Activated T-helper 1 cell treated with anti-CD3 and anti-CD28 coated beads, Interleukin-12 subunit alpha, Interleukin-12 subunit beta, Interleukin-2, Interleukin-4 antibody, amounts not matched to agents 30 ng/mL and 10 ng/mL and 1 ng/mL, durations not matched to agents 14 hours and 24 hours and 36 hours (primary cell): ENCODE data around the gene SH3GL3. TPM values are rescaled to one million over a fixed set of nuclear protein-coding genes. Genes with fewer than 3 reads are reported as not detected.

Source experiments
- DNase-seq: peaks from one replicate; pipeline ENCODE4 v3.0.0; 2021; ENCODE audit warnings: low spot score
- H3K27ac Mint-ChIP-seq: one replicate; pipeline ENCODE4 v1.8.0; 2021; ENCODE audit warnings: mild to moderate bottlenecking, mixed read lengths
- H3K27me3 Mint-ChIP-seq: one replicate; pipeline ENCODE4 v1.8.0; 2022; ENCODE audit warnings: mild to moderate bottlenecking, moderate library complexity, mixed read lengths; ENCODE audit not compliant: insufficient read depth
- H3K36me3 Mint-ChIP-seq: one replicate; pipeline ENCODE4 v1.8.0; 2021; ENCODE audit warnings: low read depth, mixed read lengths
- H3K4me1 Mint-ChIP-seq: one replicate; pipeline ENCODE4 v1.8.0; 2021; ENCODE audit warnings: low read depth, mixed read lengths
- H3K4me3 Mint-ChIP-seq: one replicate; pipeline ENCODE4 v1.8.0; 2021; ENCODE audit warnings: mild to moderate bottlenecking, moderate library complexity, mixed read lengths
- H3K9me3 Mint-ChIP-seq: one replicate; pipeline ENCODE4 v1.8.0; 2021; ENCODE audit warnings: mixed read lengths
- intact Hi-C: fragments of 100-400 bp; cut with micrococcal nuclease; formaldehyde crosslinking; loops from one replicate; pipeline ENCODE4 v1.15.1; 2024
- total RNA-seq: library from RNA; stranded (reverse); gene quantifications from 2 replicates; pipeline ENCODE4 v1.2.3, GENCODE V29; 2022

SH3GL3 gene
- total RNA-seq, 1 donor from 2014 or later = not detected

DNA sequence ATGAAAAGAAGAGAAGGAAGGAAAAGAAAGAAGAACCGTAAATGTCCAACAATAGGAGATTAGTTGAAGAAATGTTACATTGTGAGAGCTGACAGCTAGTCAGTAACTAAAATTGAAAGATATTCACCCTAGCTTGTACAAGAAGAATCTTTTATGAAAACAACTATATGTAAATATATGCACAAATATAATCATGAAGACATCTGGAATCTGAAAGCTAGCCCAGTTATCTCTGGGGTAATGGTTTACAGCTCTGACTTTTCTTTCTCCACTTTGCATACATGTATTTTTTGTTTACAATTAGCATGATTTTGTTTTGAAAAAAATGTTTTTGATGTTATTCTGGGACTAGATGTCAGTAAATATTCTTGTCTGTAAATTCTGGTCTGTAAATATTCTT is 169.7 kb downstream of the SH3GL3 start:
- no peak overlapping the region for H3K27ac Mint-ChIP-seq
- DNase-seq = no peak
- intact Hi-C loops = no loop called here
- peaks cover 1% of the 10 kb centered on the region for H3K27me3 Mint-ChIP-seq
- H3K4me1 Mint-ChIP-seq = no peaks in the 10 kb centered on the region
- H3K4me3 Mint-ChIP-seq = no peak overlapping the region
- H3K36me3 Mint-ChIP-seq = no peaks in the 10 kb centered on the region
- no peaks in the 10 kb centered on the region for H3K9me3 Mint-ChIP-seq

DNA sequence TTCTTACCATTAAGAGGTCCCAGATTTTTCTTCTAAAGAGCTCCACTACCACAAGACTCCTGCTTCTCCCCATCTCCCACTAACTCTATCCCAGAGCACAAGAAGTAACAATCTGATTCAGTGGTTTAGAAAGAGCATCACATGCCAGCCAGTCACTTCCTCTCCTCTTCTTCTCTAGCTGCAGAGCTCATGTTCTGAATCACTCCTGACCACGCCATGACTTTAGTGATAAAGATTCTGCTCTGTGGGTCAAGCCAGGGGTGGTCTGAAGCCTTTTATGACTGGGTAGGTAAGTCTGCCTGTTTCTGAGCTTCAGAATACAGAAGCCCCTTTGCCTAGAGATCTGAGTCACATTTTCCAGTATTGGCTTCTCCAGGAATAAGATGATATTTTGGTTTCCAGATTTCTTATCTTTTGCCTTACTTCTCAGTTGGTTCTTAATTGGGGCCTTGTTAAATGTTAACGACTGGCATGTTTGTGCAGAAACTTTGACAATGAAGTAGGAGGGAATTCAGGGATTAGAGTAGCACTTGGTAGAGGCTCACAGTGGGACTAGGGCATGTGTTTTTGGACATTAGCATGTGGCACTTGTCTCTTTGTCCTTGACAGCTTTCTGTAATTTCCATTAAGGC is 179.1 kb downstream of the SH3GL3 start:
- Mint-ChIP-seq H3K36me3 (no peaks in the 10 kb centered on the region), H3K9me3 (peaks cover 4% of the 10 kb centered on the region), H3K27ac (no peak overlapping the region), H3K4me3 (no peak overlapping the region), H3K27me3 (no peaks in the 10 kb centered on the region), H3K4me1 (no peaks in the 10 kb centered on the region)
- intact Hi-C loops = no loop called here
- no peak for DNase-seq

DNA sequence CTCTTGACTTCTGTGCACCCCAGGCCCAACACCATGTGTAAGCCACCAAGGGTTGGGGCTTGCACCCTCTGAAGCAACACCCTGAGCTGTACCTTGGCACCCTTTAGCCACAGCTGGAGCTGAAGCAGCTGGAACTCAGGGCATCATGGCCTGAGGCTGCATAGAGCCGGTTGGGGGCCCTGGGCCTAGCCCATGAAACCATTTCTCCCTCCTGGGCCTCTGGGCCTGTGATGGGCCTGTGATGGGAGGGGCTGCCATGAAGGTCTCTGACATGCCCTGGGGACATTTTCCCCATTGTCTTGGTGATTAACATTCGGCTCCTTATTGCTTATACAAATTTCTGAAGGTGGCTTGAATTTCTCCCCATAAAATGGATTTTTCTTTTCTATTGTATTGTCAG is 184.4 kb downstream of the SH3GL3 start:
- no peak for DNase-seq
- Mint-ChIP-seq H3K9me3 (peaks cover 13% of the 10 kb centered on the region), H3K36me3 (no peaks in the 10 kb centered on the region), H3K4me3 (no peak overlapping the region), H3K4me1 (no peaks in the 10 kb centered on the region), H3K27ac (no peak overlapping the region), H3K27me3 (no peaks in the 10 kb centered on the region)
- intact Hi-C loops = no loop called here

DNA sequence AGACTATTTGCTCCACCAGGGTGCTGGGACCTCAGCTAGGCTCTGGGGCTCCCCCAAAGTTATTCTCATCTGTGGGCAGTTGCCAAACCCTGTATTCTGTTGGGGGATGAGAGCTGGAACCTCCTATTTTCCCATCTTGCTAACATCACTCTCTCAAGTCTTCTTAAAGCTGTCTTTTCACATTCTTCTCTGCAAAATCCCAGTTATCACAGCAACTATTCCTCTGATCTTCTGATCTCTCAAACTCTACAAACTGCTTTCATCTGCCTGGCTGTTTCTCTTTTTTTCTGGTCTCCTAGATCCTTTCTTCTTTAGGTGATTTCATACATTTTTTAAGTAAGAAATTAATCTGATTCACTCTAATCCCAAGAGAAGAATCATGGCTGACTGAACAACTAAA is 196.1 kb downstream of the SH3GL3 start:
- intact Hi-C loops = no loop called here
- H3K4me3 Mint-ChIP-seq = no peak overlapping the region
- no peaks in the 10 kb centered on the region for H3K4me1 Mint-ChIP-seq
- DNase-seq = no peak
- H3K27me3 Mint-ChIP-seq = no peaks in the 10 kb centered on the region
- H3K27ac Mint-ChIP-seq = no peak overlapping the region
- peaks cover 9% of the 10 kb centered on the region for H3K9me3 Mint-ChIP-seq
- H3K36me3 Mint-ChIP-seq = no peaks in the 10 kb centered on the region

DNA sequence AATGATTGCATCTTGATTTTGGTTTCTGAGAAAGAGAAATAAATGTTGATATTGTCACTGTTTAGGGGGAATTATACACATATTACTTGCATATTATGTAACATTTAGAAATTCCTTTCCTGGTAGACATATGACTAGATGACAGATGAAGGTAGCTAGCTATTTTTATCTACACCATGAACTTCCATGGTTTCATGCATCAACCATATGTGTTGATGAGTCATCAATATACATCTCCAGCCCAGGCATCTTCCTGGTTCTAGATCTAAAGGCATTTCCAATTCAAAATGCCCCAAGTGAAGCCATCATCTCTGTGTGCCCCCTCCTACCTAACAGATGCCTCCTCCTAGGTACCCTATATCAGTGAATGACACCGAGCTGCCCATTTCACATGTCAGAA is 197.3 kb downstream of the SH3GL3 start:
- Mint-ChIP-seq H3K4me1 (no peaks in the 10 kb centered on the region), H3K9me3 (peaks cover 9% of the 10 kb centered on the region), H3K27me3 (no peaks in the 10 kb centered on the region), H3K36me3 (no peaks in the 10 kb centered on the region), H3K27ac (no peak overlapping the region), H3K4me3 (no peak overlapping the region)
- DNase-seq = no peak
- intact Hi-C loops = no loop called here

DNA sequence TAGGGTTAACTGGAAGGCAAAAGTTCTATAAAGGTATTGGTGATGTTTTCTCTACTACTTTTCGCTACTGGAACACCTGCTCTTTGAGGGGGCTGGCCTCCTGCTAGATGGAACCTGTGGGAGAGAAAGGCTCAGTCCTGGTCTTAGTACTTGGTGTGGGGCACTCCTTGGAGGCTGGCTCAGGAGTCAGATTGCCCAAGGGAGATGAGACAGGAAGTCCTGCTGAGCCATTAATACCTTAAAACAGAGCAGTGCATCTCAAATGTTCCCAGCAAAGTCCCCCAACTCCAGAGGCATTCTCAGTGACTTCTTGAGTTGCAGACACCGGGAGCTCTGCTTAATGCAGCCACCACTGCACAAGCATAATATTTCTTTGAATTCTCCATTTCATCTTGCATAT is 203.7 kb downstream of the SH3GL3 start:
- Mint-ChIP-seq H3K4me1 (no peaks in the 10 kb centered on the region), H3K4me3 (no peak overlapping the region), H3K27me3 (peaks cover 19% of the 10 kb centered on the region), H3K36me3 (no peaks in the 10 kb centered on the region), H3K27ac (no peak overlapping the region), H3K9me3 (no peaks in the 10 kb centered on the region)
- intact Hi-C loops = no loop called here
- DNase-seq = no peak

DNA sequence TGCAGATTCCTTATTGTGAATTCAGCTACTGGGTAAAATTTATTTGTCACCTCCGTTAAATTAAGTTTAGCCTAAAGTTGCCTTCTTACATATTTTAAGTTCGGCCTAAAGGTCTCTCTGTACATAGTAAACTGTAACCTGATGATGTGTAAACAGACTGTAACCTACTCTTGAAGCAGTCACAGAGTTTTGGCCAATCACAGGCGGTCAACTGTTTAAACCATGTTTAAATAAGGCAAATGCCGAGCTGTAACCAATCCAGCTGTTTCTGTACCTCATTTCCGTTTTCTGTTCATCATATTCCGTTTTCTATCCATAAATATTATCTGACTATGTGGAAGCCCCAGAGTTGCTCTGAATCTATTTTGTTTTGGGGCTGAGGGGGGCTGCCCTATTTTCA is 204.4 kb downstream of the SH3GL3 start:
- H3K4me3 Mint-ChIP-seq = no peak overlapping the region
- H3K36me3 Mint-ChIP-seq = no peaks in the 10 kb centered on the region
- no peak for DNase-seq
- intact Hi-C loops = no loop called here
- no peaks in the 10 kb centered on the region for H3K4me1 Mint-ChIP-seq
- H3K27me3 Mint-ChIP-seq = peaks cover 23% of the 10 kb centered on the region
- H3K9me3 Mint-ChIP-seq = no peaks in the 10 kb centered on the region
- no peak overlapping the region for H3K27ac Mint-ChIP-seq

DNA sequence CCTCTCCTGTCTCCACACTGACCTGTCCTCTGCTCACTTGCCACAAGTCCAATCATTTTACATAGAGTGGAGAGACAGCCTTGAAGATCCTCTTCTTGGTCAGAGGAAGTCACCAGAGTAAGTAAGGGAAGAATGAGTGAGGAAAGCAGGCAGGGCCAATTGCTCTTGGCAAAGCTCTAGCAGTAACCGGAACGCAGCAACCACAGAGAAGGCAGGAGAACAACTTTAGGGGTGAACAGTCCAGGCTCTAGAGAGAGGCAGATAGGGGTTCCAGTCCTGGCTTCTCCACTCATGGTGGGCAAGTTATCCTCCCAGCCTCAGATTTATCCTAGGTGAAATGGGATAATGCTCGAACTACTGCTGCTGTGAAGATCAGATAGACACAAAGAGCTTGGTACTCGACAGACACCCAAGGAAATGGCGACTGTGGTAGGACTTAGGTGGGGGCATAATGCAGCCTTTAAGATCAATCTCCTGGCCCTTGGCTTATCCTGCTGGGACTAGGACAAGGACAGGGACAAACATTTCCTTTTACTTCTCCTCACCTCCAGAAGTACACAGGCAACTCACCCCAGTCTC is 205.6 kb downstream of the SH3GL3 start:
- H3K27ac Mint-ChIP-seq = no peak overlapping the region
- H3K27me3 Mint-ChIP-seq = peaks cover 27% of the 10 kb centered on the region
- H3K36me3 Mint-ChIP-seq = no peaks in the 10 kb centered on the region
- intact Hi-C loops = no loop called here
- DNase-seq = no peak
- no peak overlapping the region for H3K4me3 Mint-ChIP-seq
- no peaks in the 10 kb centered on the region for H3K4me1 Mint-ChIP-seq
- no peaks in the 10 kb centered on the region for H3K9me3 Mint-ChIP-seq

DNA sequence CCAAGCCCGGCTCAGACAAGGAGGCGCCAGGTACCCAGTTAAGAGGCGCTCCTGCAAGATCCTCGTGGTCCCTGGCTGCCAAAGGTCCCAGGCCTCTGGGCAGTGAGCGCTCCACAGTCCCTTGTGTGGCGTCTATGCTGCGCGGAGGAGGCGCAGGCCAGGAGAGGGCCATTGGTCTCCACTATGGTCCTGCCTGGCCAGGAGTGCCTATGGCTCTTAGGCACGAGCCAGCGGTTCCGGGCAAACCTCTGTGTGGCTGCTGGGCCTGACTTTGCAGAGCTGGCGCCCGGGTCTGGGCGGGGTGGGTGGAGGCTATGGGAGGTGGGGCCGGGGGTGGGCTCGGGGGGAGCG is 206.1 kb downstream of the SH3GL3 start:
- Mint-ChIP-seq H3K4me3 (no peak overlapping the region), H3K27ac (no peak overlapping the region), H3K4me1 (no peaks in the 10 kb centered on the region), H3K9me3 (no peaks in the 10 kb centered on the region), H3K36me3 (no peaks in the 10 kb centered on the region), H3K27me3 (peaks cover 28% of the 10 kb centered on the region)
- intact Hi-C loops = no loop called here
- no peak for DNase-seq

DNA sequence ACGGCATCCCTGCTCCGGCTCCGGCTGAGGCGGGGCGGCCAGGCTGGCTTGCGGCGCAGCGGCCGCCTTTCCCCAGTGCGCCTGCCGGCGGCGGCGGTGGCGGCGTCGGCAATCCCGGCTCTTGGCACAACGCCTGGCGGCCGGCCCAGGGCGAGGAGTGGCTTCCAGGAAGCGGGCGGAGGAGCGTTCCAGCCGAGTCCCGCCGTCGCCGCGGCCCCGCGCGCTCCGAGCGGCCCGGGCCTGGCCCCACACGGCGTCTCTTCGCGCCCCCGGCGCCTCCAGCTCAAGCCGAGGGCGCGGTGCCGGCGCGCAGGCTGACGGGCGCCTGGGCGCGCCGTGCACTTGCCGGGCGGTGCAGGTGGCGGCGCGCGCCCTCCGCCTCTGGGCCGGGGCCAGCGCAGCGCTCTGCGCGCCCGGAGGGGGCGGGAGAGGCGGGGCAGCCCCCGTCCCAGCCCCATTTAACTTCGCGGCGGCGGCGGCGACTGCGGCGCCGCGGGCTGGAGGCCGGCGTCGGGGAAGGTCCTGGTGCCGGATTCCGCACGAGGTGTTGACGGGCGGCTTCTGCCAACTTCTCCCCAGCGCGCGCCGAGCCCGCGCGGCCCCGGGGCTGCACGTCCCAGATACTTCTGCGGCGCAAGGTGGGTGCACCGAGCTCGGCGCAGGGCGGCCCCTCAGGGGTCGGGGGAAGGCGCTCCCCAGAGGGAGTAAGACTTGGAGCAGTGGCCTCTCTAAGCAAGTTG is 206.7 kb downstream of the SH3GL3 start, which contains the start of gene ADAMTSL3:
TSS of gene ADAMTSL3 (plus strand) at position 485 of the 740 bp plus-strand sequence. CDS start 1,639 bp downstream, outside the sequence.
- Mint-ChIP-seq H3K9me3 (no peaks in the 10 kb centered on the region), H3K27me3 (peaks cover 28% of the 10 kb centered on the region), H3K36me3 (no peaks in the 10 kb centered on the region), H3K4me1 (no peaks in the 10 kb centered on the region), H3K4me3 (no peak within 1 kb of the TSS), H3K27ac (no peak within 1 kb of the TSS)
- intact Hi-C loops = no loop called here
- no peak for DNase-seq

DNA sequence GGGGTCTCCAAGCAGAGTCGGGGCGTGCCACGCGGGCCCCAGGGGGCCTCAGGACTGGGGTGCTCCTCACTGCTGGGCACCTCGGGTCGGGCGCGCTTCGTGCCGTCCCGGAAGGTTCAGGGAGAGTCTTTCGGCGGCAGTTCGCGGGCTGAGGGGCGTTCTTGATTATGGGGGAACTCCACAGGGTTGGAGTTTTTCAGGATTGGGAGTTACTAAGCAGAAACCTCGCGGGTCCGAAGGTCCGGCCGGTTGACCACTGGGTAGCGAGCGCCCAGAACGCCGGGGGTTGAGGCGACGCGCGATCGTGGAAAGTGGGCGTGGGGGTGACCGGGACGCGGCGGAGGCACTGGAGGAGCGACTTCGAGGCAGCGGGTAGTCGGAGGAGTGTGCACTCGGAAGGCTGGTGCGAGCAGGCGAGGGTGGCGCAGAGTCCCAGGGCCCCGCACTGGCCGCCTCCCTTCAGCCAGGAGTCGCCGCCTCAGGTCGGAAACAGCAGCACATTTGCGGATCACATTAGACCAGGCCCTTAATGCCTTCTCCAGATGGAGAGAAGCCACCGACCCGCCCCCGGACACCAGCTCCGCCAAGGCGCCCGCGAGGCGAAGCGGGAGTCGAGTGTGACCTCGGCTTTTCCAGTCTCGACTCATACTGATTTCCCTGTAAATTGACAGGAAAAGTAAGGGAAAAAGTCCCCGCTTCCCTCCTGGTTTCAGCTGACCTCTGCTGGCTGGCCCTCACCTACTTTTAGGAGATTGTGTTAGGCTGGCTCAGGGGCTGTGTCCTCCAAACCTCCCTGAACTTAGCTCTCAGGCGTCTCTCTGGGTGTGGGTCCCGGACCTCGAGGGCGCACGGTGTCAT is 207.5 kb downstream of the SH3GL3 start:
- H3K4me1 Mint-ChIP-seq = no peaks in the 10 kb centered on the region
- DNase-seq = no peak
- no peak overlapping the region for H3K4me3 Mint-ChIP-seq
- intact Hi-C loops = no loop called here
- no peak overlapping the region for H3K27ac Mint-ChIP-seq
- H3K9me3 Mint-ChIP-seq = no peaks in the 10 kb centered on the region
- H3K36me3 Mint-ChIP-seq = no peaks in the 10 kb centered on the region
- H3K27me3 Mint-ChIP-seq = peaks cover 28% of the 10 kb centered on the region

DNA sequence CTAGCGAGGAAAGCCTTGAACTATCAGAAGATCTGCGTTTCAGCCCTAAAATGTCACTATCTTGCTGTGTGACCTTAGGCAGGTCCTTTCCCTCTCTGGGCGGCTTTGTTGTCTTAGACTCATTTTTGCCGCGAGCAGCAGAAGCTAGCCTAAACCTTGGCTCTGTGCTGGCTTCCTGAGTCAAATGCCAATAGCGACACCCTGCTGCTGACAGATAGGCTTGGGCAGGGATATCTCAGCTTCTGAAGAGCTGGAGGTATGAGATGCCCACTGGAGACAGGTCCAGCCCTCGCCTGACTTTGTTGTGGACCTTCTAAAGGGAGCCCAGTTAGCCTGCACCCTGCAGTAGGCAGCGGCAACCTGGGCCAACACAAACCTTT is 208.1 kb downstream of the SH3GL3 start:
- DNase-seq = no peak
- Mint-ChIP-seq H3K4me3 (no peak overlapping the region), H3K27me3 (peaks cover 28% of the 10 kb centered on the region), H3K36me3 (no peaks in the 10 kb centered on the region), H3K9me3 (no peaks in the 10 kb centered on the region), H3K27ac (no peak overlapping the region), H3K4me1 (no peaks in the 10 kb centered on the region)
- intact Hi-C loops = no loop called here

DNA sequence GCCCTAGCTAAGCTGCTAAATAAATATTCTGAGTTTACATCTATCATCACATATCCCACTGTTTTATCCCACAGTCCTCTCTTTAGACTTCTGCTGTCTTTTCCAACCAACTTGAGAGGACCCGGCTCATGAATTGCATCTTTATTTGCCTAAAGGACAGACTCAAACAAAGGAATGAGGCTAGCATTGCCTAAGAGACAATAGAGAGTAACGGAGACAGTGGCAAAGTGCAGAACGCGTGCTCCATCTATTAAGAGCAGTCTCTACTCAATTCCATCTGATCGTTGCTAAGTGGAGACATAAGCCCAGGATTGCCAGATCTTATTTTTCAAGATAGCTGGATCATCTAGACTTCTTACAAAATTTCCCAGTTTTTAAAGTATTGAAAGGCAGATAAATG is 209.1 kb downstream of the SH3GL3 start:
- intact Hi-C loops = no loop called here
- Mint-ChIP-seq H3K27me3 (peaks cover 28% of the 10 kb centered on the region), H3K36me3 (no peaks in the 10 kb centered on the region), H3K4me1 (no peaks in the 10 kb centered on the region), H3K9me3 (no peaks in the 10 kb centered on the region), H3K27ac (no peak overlapping the region), H3K4me3 (no peak overlapping the region)
- DNase-seq = no peak
